RKO (cell line): ENCODE measurements around the gene PPP5C.
"Not testable (repeated sequence)": the region's sequence is repeated elsewhere in the genome, so short reads cannot be mapped to it uniquely, and the experiment has no call there.

Experiments
- DNase-seq: peaks from one replicate; pipeline ENCODE4 v3.0.0-alpha.2; 2016; ENCODE audit warnings: low spot score

The PPP5C gene

DNA sequence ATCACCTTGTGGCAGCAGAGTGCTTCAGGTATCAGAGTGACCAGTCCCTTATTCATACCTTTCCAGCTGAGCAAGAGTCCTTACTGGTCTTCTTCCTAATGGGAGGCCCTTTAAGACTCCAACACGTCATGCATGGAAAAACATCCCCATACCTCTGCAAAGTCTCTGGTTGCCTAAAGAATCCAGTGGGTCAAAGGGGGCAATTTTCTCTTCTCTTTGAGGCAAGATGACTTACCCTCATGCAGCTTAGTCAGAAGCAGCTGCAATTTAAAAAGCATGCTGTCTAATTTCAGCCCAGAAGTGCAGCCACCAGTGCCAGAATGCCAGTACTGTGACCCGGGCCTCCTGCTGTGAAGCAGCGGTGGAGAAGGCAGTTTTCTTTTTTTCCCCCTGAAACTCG, 18.7 kb downstream of the PPP5C start:
- no peak for DNase-seq

GRCh38 chr19:46366620-46367292, 19.9 kb downstream of the PPP5C start:
- DNase-seq, result no peak

DNA sequence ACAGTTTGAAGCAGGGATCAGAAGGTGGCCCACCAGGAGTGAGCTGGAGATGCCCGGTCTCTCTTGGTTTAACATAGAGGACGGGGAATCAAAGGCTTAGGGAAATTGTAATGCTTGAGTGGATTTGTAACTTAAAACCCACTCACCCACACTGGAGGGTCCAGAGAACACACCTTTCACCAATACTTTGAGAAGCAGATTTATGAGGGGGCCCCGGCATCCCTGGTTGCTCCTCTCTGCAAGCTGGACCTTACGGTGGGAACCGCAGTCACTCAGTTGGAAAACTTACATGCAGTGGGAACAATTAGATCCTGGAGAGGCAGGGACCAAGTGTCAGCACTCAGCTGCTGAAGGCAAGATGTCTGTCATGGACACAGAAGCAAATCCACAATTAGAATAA, 20.5 kb downstream of the PPP5C start:
- no peak for DNase-seq

GRCh38 chr19:46368116-46368515, 21.2 kb downstream of the PPP5C start:
- no peak for DNase-seq

DNA sequence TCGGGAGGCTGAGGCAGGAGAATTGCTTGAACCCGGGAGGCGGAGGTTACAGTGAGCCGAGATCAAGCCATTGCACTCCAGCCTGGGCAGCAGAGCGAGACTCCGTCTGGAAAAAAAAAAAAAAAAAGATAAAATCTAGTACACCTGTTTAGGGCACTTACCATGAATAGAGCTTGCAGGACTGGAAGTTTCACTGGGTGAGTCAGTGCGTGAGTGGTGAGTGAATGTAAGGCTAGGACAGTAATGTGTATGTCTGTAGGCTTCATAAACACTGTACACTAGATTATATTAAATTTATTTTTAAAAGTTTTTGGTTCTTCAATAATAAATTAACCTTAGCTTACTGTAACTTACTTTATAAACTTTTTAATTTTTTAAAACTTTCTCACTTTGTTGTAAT, 22.9 kb downstream of the PPP5C start:
- DNase-seq, result no peak

- no peak for DNase-seq
These were observed 24.5 kb downstream of the PPP5C start for GRCh38 chr19:46371371-46371901.

DNA sequence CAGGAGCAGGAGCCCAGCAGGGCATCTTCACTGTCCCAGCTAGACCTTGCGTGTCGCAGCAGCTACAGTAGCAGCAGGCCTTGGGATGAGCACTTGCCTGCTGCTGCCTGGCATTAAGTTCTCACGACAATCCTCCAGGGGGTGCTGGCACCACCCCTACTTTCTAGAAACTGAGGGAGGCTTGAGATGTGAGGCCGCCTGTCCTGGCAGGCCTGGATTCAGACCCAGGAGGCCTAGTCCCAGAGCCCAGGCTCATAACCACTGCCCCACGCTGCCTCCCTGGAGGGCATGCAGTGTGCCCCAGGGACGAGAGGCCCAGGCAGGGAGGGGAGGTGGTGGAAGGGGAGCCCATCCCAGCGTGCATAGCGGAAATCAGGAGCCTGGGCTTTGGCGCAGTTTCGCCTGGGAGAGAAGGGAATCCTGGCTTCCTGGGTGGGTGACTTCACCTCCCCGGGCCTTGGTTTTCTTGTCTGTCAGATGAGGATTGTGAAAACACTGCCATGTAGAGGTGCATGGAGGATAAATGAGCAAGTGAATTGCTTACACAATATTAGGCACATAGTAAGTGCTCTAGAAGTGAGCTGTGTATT, 26.1 kb downstream of the PPP5C start:
- DNase-seq, result no peak

- no peak for DNase-seq
These were observed 26.8 kb downstream of the PPP5C start for GRCh38 chr19:46373491-46374359.

GRCh38 chr19:46374536-46375475, 27.9 kb downstream of the PPP5C start:
- DNase-seq, result no peak

DNA sequence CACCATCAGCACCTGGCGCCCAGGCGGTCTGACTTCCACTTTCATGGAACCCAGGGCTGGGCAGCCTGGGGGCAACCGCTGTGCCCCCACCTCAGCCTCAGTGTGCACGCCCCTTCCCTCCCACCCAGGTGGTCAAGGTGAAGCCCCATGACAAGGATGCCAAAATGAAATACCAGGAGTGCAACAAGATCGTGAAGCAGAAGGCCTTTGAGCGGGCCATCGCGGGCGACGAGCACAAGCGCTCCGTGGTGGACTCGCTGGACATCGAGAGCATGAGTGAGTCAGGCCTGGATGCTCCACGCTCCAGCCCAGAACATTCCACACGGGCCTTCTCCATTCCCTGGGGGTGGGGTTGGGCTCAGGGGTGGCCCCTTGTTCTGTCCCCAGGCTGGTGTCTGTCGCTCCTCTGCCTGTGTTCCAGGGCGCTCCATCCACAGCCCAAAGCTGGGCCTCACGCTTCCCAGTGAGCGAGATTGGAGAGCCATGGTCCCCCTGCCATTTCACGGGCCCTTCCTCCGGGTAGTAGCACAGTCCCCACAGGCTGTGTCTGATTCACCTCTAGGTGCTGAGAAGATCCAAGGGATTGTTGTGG, 28.7 kb downstream of the PPP5C start:
- DNase-seq, result not testable (repeated sequence)

DNA sequence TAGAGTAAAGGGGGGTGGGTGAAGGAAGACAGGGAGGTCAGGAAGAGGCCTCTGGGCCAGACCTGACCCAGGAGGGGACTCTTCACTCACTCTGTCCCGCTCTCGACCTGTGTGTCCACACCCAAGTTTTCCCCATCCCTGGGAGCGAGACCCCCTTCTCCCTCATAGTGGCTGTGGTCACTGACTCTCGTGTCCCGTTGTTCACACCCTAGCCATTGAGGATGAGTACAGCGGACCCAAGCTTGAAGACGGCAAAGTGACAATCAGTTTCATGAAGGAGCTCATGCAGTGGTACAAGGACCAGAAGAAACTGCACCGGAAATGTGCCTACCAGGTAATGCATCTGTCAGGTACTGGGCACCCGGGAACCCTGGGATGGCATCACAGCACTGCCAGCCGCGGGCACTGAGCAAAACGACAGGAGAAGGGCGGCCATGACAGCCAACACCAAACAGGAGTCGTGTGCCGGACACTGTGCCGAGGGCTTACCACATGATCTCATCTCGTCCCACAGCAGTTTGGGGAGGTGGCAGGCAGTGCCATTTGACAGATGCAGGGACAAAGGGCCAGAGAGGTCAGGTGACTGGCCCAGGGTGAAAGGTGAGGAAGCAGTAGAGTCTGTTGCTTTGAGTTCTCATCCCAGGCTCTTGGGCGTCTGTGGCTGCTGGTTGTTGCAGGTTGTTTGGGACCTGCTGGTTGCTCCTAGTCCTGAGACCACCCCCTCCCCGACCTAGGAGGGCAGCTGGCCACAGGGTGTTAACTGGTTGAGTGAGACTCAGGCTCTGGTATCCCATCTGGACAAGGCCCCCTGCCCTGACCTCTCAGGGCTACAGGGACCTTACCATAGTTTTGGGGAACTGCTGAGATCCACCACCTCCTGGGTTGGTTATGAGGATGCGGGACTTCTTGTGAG, 29.6 kb downstream of the PPP5C start:
- no peak for DNase-seq

GRCh38 chr19:46378268-46378667, 31.4 kb downstream of the PPP5C start:
- no peak for DNase-seq

- no peak for DNase-seq
These were observed 33.8 kb downstream of the PPP5C start for GRCh38 chr19:46380690-46381089.

DNA sequence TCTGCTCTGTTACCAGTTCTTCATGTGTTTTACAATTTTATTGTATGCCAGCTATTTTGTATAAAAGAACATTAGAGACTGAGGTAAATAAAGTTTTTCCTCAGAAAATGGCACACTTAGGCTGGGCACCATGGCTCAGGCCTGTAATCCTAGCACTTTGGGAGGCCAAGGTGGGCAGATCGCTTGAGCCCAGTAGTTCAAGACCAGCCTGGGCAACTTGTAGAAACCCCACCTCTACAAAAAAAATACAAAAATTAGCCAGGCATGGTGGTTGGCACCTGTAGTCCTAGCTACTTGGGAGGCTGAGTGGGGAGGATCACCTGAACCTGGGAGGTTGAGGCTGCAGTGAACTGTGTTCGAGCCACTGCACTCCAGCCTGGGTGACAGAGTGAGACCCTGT, 34.5 kb downstream of the PPP5C start:
- no peak for DNase-seq

DNA sequence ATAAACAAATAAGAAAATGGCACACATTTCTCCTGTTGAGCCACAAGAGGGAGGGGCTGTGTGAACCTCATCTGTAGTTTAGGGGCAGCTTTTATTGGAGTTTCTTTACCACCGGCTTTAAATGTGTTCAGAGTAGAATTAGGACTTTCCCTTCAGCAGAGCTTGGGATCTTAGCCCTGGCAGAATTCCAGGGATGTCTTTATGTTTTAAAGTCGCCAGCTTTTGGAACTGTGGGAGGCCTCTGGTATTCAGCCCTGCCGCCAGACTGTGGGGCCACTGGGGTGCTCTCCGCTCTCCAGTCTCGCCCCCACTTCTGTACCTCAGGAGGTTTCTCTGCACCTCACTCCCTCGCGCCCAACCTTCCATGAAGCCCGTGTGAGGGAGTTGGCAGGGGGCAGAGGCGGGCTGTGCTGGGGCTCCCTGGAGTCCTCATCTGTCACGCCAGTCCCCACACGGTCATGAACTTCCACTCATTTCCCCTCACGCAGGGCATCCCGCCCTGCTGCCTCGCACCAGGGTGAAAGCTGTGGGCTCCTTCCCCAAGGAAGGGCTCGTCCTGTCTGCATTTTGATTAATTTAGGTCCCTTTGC, 35.0 kb downstream of the PPP5C start:
- no peak for DNase-seq

GRCh38 chr19:46383171-46383815, 36.4 kb downstream of the PPP5C start:
- no peak for DNase-seq

GRCh38 chr19:46383846-46384245, 37.0 kb downstream of the PPP5C start:
- no peak for DNase-seq

GRCh38 chr19:46384396-46384795, 37.5 kb downstream of the PPP5C start:
- no peak for DNase-seq

GRCh38 chr19:46385636-46386035, 38.7 kb downstream of the PPP5C start:
- DNase-seq, result no peak
